Activated CD4-positive, alpha-beta T cell treated with anti-CD3 and anti-CD28 coated beads for 48 hours (primary cell): Measurements from ENCODE around the gene USP7.
"Not testable (repeated sequence)": the region's sequence is repeated elsewhere in the genome, so short reads cannot be mapped to it uniquely, and the experiment has no call there.

Experiments used
- DNase-seq: peaks from one replicate; pipeline ENCODE4 v3.0.0-alpha.2; 2020

The USP7 gene

GRCh38 chr16:8920645-8921346 lies 42.9 kb downstream of the USP7 start:
- DNase-seq = no peak

GRCh38 chr16:8919934-8920462 lies 43.7 kb downstream of the USP7 start:
- no peak for DNase-seq

- DNase-seq = no peak
These were observed 44.4 kb downstream of the USP7 start for GRCh38 chr16:8919089-8919933.

GRCh38 chr16:8917336-8917735 lies 46.4 kb downstream of the USP7 start:
- DNase-seq = not testable (repeated sequence)

GRCh38 chr16:8916541-8917225 lies 47.0 kb downstream of the USP7 start:
- DNase-seq = no peak

- no peak for DNase-seq
These were observed 47.9 kb downstream of the USP7 start for GRCh38 chr16:8915722-8916301.

- no peak for DNase-seq
These were observed 49.6 kb downstream of the USP7 start for GRCh38 chr16:8914098-8914497.

- no peak for DNase-seq
These were observed 50.9 kb downstream of the USP7 start for GRCh38 chr16:8912793-8913192.

GRCh38 chr16:8910811-8911210 lies 52.9 kb downstream of the USP7 start:
- DNase-seq = no peak

GRCh38 chr16:8908810-8909468 lies 54.8 kb downstream of the USP7 start:
- DNase-seq = no peak

GRCh38 chr16:8907096-8907495 lies 56.6 kb downstream of the USP7 start:
- DNase-seq = no peak

GRCh38 chr16:8905795-8906591 lies 57.7 kb downstream of the USP7 start:
- DNase-seq = no peak

- DNase-seq = no peak
These were observed 58.4 kb downstream of the USP7 start for GRCh38 chr16:8905168-8905762.

- no peak for DNase-seq
These were observed 59.7 kb downstream of the USP7 start for GRCh38 chr16:8904018-8904430.

GRCh38 chr16:8903004-8903403 lies 60.7 kb downstream of the USP7 start:
- no peak for DNase-seq

GRCh38 chr16:8901320-8901861 lies 62.3 kb downstream of the USP7 start:
- no peak for DNase-seq

- DNase-seq = no peak
These were observed 63.4 kb downstream of the USP7 start for GRCh38 chr16:8900343-8900742.

GRCh38 chr16:8899709-8900317 lies 63.9 kb downstream of the USP7 start:
- no peak for DNase-seq

GRCh38 chr16:8898660-8899318 lies 64.9 kb downstream of the USP7 start:
- DNase-seq = no peak
